NCI-H82 (cell line): ENCODE results near the gene DNHD1.

Experiments
- DNase-seq: peaks from one replicate; lab custom pipeline; 2025; lab: John Stamatoyannopoulos, UW

The DNHD1 gene

GRCh38 chr11:6587360-6587953 lies 90.4 kb downstream of the DNHD1 start:
- DNase-seq, result no peak

GRCh38 chr11:6588018-6588417 lies 90.9 kb downstream of the DNHD1 start:
- no peak for DNase-seq

GRCh38 chr11:6594142-6594768 lies 97.2 kb downstream of the DNHD1 start:
- DNase-seq, result no peak

GRCh38 chr11:6596239-6596877 lies 99.3 kb downstream of the DNHD1 start:
- peak; percentile 79 for DNase-seq

GRCh38 chr11:6598555-6598954 lies 101.5 kb downstream of the DNHD1 start:
- DNase-seq, result no peak

GRCh38 chr11:6599449-6599848 lies 102.4 kb downstream of the DNHD1 start:
- DNase-seq, result no peak

- DNase-seq, result no peak
Observed at GRCh38 chr11:6599881-6600390, 102.9 kb downstream of the DNHD1 start.

- DNase-seq, result no peak
Observed at GRCh38 chr11:6601041-6601461, 104.0 kb downstream of the DNHD1 start.

GRCh38 chr11:6602096-6602940 lies 105.2 kb downstream of the DNHD1 start:
- DNase-seq, result no peak

- peak; percentile 88 for DNase-seq
Observed at GRCh38 chr11:6603287-6604080, 106.4 kb downstream of the DNHD1 start, which contains the start of the genes ILK and RRP8. Gene ILK, plus strand, starts transcription at chr11:6603774. Its CDS starts 498 bp downstream, at chr11:6604272. Gene RRP8, minus strand, starts transcription at chr11:6603616. Its CDS starts 114 bp downstream, at chr11:6603502.

- peak; percentile 47 for DNase-seq
Observed at GRCh38 chr11:6604081-6604626, 107.1 kb downstream of the DNHD1 start.

GRCh38 chr11:6604790-6605189 lies 107.7 kb downstream of the DNHD1 start:
- no peak for DNase-seq

GRCh38 chr11:6606471-6607189 lies 109.5 kb downstream of the DNHD1 start:
- DNase-seq, result peak; percentile 81

- DNase-seq, result no peak
Observed at GRCh38 chr11:6607190-6607795, 110.2 kb downstream of the DNHD1 start.

GRCh38 chr11:6608011-6608410 lies 110.9 kb downstream of the DNHD1 start:
- DNase-seq, result no peak

- DNase-seq, result no peak
Observed at GRCh38 chr11:6608726-6609501, 111.8 kb downstream of the DNHD1 start.

GRCh38 chr11:6609502-6610015 lies 112.5 kb downstream of the DNHD1 start:
- no peak for DNase-seq

GRCh38 chr11:6610591-6610990 lies 113.5 kb downstream of the DNHD1 start:
- no peak for DNase-seq
